HG02981 (cell line): ENCODE results near the gene NDUFB2.
"Not testable (repeated sequence)": the region's sequence is repeated elsewhere in the genome, so short reads cannot be mapped to it uniquely, and the experiment has no call there.

Experiments used
- ATAC-seq: cut with Tn5 transposase; IDR thresholded peaks from one replicate; pipeline ENCODE4 v1.9.1; 2021; ENCODE audit warnings: mild to moderate bottlenecking, moderate library complexity; ENCODE audit not compliant: unreplicated experiment

Gene NDUFB2

DNA sequence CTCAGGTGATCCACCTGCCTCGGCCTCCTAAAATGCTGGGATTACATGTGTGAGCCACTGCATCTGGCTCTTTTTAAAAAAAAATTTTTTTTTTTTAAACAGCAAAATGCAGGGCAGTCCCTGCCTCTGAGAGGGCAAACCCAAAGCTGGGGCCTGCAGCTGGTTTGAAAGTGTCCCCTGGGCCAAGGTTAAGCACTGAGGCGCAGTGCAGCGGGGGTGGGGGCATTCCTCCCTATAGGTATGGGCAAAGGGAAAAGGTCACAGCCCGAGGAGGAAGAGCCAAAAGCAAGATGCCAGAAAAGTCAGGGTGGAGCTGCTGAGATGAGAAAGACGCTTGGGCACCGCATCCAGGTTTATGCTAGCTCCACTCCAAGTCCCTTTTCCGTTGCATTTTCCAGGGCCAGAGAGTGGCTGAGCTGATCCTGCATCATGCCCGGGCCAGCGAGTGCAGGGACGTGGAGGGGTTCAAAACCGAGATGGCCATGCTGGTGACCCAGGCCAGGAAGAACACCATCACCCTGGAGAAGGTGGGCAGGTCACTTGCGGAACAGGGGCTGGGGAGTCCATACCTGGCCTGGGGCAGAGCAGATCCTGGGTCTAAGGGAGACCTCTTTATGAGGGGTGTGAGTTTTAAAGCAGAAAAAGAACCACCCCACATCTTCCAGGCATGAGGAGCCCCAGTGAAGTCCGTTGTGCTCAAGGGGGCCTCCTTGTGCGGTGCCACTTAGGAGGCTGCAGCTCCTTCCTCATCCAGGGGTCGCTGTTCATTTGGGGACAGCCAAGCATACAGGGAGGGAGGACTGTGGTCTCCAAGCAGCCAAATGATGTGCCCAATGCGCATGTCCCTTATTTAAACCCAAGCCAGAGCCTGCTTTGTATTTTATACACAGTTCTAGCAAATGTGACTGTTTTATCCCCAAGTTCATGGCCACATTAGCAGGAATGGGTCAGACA is 7.0 kb upstream of the NDUFB2 start:
- no peak for ATAC-seq

DNA sequence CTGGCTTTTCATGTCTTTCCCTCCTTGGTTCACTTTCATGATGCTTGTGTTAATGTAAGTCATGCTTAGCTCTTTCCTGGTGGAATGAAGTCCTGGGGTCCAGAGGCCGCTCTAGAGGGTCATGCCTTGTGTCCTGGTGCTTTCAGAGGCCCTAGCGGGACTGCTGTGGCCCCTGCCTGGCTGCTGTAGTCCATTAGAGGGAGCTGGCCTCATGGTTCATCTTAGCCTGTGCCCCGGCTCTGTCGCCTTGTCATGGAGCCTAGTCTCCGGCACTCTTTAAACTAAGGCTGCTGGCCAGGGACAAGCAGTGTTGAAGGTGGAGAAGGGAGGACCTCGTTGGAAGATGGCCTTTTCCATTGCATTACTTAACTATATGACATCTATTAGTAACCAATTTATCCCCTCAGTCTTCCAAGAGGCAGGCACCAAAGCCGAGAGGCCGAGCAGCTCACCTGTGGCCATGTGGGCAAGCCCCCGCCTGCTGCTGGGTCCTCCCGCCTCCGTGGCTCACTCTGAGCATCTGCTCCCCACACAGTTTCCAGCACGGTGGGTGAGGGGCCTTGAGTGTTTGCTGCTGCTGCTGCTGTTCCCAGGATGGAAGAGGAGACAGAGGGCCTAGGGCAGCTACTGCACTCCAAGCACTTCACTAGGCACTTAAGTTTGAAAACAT is 5.0 kb upstream of the NDUFB2 start:
- ATAC-seq: no peak

DNA sequence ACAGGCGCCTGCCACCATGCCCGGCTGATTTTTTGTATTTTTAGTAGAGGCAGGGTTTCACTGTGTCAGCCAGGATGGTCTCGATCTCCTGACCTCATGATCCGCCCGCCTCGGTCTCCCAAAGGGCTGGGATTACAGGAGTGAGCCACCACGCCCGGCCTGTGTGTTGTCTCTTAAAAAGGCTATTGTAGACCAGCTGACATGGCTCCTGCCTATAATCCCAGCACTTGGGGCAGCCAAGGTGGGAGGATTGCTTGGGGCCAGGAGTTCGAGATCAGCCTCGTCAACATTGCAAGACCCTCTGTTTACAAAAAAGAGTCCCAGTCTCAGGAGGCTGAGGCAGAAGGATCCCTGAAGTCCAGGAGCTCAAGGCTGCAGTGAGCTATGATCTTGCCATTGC is 2.7 kb upstream of the NDUFB2 start:
- not testable (repeated sequence) for ATAC-seq

DNA sequence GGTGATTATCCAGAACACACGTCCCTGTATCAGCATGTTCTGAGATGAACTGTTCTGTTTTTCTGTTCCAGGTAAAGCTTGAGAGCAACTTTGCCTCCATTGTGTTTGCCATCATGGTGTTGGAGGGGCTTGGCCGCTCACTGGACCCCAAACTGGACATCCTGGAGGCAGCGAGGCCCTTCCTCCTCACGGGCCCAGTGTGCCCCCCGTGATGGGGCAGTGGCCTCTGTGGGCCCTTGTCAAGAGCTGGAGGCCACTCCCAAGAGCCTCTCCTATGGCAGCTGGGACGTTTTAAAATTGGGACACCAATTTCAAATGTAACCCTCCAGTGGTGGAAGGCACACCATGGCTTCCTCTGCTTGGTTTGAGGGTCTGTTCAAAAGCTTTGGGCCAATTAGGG is 1.9 kb upstream of the NDUFB2 start:
- no peak for ATAC-seq

DNA sequence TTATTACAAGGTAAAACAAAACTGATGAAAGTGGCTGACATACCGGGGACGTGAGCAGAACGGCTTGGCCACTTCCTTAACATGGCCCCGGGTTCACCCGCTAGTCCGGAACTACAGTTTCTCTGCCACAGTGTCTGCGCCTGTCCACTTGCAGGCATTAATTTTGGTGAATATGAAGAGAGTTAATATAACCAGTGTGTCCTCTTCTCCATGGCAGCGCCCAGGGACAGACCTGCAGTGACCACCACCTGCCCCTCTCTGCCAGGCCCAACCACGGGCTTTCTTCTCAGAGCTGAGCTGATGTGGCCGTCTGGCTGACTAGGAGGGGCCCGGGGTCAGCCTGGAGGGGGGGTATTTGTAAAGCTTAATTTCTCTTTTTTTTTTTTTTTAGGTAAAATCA is 1.1 kb upstream of the NDUFB2 start:
- no peak for ATAC-seq

DNA sequence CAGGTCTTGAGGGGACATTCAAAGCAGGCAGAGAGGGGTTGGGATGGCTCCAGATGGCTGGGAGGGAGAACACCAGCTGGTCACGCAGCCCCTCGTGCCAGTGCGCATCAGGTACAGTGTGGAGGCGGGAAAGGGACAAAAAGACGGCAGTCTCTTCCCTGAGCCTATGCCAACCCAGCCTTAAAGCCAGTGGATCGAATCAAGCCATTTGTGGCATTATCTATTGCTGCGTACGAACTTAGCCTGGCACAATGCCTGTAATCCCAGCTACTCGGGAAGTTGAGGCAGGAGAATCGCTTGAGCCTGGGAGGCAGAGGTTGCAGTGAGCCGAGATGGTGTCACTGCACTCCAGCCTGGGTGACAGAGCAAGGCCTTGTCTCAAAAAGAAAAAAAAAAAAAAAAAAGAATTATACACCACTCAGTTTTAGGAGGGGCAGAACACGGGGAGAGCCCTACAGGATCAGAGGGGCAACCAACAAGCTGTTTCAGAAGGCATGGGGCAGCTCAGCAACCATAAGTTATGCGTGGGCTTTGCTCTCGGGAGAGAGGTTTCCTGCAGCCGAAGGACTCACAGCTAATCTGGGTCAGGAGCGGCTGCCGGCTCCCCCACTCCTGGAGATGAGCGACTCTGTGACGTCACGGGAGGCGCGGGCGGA is 356 bp upstream of the NDUFB2 start:
- ATAC-seq: peak; percentile 6

DNA sequence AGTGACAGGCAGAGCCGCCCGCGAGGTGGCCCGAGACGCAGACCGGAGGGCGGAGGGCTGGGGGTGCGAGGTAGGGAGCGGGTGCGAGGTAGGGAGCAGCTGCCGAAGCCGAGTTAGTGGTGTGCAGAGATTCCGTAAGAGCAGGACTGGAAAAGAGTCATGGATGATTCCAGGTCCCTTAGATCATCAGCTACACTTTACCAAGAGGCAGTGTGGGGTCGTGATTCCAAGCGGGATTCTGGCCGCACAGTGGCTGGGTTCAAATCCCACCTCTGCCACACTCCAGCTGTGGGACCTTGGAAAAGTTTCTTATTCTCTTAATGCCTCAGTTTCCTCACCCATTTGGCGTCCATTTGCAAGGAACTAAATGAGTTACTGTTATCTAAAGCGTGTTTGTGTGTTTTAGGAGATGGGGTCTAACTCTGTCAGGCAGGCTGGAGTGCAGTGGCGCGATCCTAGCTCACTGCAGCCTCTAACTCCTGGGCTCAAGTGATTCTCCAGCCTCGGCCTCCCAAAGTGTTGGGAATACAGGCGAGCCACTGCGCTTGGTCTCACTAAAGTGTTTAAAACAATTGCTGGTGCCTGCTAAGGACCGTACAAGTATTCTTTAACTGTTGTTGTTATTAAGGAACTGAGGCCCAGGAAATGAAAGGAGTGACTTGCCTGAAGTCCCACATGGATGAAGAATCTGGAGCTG is 1.1 kb downstream of the NDUFB2 start:
- ATAC-seq: no peak

DNA sequence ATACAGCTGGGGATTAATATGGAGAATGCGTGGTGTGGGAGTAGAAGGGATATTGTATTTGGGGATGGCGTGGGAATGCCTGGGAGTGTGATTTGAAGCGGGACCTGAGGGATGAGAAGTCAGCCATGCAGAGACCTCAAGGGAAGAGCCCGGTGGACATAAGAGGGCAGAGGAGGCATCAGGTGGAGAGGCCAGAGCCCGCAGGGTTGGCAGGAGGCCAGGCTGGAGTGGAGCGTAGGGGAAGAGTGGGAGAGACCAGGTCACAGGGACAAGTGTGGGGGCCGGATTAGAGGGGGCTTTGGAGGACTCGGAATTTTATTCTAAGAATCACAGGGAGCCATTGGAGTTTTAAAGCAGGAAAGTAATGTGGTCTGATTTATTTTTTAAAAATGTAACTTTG is 2.0 kb downstream of the NDUFB2 start:
- no peak for ATAC-seq

DNA sequence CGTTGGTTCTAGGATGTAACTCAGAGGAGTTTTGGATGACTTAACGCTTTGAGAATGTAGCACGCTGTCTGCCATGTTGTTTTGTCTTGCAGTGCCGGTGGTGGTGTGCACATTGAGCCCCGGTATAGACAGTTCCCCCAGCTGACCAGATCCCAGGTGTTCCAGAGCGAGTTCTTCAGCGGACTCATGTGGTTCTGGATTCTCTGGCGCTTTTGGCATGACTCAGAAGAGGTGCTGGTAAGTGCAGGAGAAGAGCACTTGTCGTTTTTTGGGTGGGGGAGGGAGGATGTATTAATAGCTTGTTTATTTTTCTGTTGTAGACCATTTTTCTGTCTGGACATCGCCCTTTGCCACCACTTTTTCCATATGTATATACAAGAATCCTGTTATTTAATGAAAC is 6.3 kb downstream of the NDUFB2 start:
- no peak for ATAC-seq

DNA sequence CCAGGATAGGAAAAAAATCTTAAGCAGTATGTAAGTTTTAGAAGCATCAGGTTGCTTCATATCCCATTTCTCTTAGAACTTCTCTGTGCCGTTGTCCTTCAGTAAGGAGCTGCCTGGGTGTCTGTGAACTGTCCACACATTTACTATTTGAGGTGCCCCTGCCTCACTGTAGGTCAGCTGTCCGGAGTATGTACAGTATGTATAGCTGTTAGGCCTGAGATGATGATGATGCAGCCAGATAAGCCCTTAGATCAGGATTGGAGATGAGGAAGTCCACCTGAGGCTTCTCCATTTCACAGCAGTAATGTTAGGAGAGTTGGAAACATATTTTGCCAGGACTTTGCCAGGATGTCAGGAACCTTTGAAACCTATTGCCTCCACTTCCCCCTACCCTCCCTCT is 7.7 kb downstream of the NDUFB2 start:
- no peak for ATAC-seq

DNA sequence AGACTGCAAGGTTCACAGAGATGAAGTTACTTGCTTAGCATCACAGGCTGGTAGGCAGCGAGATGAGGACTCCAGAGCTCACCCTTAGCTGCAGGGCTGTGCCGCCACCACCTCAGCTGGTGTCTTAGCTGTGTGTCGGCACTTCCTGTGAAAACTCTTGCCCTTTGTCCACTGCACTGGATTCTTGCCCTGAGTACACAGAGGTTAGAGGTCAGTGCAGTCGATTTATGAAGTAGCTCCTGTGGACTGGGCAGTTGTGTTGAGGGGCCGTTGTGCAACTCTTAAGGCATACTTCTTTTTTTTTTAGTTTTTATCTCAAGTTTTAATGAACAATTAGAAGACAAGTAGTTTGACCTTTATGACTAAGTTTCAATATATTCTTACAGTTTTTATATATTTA is 10.6 kb downstream of the NDUFB2 start:
- no peak for ATAC-seq

DNA sequence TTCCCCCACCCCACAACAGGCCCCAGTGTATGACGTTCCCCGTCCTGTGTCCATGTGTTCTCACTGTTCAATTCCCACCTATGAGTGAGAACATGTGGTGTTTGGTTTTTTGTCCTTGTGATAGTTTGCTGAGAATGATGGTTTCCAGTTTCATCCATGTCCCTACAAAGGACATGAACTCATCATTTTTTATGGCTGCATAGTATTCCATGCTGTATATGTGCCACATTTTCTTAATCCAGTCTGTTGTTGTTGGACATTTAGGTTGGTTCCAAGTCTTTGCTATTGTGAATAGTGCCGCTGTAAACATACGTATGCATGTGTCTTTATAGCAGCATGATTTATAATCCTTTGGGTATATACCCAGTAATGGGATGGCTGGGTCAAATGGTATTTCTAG is 12.3 kb downstream of the NDUFB2 start:
- ATAC-seq: not testable (repeated sequence)

DNA sequence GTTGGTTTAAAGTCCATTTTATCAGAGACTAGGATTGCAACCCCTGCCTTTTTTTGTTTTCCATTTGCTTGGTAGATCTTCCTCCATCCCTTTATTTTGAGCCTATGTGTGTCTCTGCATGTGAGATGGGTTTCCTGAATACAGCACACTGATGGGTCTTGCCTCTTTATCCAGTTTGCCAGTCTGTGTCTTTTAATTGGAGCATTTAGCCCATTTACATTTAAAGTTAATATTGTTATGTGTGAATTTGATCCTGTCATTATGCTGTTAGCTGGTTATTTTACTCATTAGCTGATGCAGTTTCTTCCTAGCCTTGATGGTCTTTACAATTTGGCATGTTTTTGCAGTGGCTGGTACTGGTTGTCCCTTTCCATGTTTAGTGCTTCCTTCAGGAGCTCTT is 15.9 kb downstream of the NDUFB2 start:
- ATAC-seq: not testable (repeated sequence)

DNA sequence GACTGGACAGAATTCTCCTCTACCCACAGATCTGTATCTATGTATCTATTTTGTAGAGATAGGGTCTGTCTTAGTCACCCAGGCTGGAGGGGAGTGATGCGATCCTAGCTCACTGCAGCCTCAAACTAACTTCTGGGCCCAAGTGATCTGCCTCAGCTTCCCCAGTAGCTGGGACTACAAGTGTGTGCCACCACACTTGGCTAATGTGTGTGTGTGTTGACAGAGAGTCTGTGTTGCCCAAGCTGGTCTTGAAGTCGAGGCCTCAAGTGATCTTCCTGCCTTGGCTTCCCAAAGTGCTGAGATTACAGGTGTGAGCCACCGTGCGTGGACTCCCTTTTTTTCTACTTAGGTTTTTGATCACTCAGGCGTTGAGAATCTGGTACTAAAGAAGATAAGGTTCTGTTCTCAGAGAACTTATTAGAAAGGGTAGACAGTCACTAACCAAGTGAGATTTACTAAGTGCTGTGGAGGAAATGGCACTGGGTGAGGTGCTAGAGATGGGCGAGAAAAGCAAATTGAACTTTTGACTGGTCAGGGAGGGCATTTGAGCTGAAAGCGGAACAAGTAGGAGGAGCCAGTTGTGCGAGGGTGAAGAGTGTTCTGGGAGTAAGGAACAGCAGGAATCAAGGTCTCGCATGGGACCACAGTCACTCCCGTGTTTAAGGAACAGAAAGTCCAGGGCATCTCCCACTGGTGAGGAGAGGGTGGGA is 18.0 kb downstream of the NDUFB2 start:
- no peak for ATAC-seq

DNA sequence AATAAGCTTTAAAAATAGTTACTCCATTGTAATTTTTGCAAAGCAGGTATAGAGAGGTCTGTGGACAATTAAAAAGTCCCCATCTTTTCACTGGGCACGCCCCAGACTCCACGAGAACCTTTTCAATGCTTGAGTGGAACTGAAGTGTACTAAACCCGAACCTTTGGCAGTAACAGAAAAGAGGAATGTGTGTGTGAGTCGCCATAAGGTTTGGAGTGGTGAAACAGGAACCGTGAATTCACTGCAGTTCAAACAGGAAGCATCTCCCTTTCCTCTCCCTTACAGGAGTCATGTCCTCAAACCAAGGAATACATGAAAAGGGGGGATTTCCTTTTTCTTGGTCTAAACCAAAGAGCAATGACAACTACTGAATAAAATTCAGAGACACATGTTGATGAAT is 23.2 kb downstream of the NDUFB2 start:
- ATAC-seq: no peak

DNA sequence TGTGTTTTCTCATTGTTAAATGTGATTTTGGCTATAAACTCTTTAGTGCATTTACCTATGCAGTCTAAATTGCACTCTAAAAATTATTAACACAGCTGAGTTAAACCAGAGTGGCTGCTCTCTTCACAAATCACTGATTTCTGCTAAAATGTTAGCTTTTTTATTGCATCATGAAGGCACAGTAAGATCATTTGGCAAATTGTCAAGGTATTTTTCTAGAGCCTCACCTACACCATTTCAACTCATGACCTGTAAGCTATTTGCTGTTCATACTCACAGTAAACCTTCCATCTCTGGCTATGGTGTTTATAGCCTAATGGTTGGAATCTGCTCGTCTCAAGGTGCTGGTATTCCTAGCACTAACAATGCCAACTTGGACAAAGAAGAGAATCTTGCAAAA is 25.7 kb downstream of the NDUFB2 start:
- ATAC-seq: no peak

DNA sequence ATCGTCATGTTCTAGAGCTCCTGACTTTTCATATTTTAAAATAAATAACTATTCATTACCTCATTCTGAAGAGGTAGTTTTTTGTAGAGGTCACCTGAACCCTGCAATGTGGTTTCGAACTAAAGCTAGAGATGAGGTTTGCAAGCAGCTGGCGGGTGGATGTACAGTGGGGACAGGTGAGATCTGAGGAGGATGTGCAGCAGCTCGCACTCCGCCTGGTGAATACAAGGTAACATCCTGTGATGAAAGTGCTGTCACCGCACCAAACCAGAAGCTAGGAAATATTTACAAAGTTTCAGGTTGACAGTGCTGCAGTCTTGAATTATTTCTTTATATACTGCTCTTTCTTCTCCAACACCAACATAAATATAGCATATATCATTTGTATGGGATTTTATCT is 26.5 kb downstream of the NDUFB2 start:
- no peak for ATAC-seq

DNA sequence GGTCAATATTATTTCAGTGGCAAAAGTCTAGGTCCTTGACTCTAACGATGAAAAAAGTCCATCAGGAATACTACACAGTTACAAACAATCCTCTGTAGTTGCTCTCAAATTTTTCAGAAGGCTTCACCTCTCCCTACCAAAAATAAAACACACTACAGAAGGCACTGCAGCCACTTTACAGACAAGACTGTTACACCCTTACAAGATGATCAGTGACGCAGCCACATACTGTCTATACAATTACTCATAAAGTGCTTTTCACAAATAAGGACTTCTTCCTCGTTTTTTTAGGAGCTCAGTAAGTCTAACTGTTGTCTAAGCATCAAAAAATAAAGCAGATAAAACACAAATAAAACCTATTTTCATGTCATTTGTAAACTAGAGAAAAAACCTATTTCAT is 27.1 kb downstream of the NDUFB2 start:
- no peak for ATAC-seq

DNA sequence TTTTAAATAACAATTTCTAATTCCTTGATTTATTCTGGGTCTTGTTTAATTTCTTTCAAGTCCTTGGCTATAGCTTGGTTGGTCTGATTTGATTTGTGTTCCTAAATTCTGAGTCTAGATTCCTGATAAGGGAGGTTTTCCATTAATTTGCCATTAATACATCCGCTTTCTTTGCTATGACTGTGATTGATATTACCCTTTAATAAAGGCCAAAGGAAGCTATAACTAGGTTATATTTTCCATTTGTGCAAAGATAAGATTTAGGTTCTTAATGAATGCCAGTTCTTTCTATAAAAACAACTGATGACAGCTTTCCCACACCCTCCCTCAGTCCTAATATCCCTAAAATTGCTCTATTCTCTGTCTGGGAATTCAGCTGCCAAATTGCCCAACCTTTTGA is 28.2 kb downstream of the NDUFB2 start:
- ATAC-seq: no peak

DNA sequence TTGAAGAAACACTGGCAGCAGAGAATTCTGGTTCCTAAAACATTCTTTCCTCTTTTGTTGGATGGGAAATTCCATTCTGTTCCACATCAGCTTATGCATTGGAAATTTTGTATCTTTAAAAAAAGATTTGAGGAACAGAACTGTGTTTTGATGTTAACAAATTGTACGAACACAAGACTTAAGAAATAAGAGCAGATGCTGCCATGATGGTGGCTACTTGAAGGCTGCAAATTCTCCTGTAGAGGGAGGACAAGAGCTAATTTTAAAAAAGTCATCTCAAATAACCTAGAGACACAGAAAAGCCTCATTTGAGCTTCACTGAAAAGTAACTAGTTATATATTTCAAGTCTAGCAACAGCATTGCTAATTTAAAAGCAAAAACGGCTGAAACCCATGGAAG is 29.8 kb downstream of the NDUFB2 start:
- no peak for ATAC-seq

DNA sequence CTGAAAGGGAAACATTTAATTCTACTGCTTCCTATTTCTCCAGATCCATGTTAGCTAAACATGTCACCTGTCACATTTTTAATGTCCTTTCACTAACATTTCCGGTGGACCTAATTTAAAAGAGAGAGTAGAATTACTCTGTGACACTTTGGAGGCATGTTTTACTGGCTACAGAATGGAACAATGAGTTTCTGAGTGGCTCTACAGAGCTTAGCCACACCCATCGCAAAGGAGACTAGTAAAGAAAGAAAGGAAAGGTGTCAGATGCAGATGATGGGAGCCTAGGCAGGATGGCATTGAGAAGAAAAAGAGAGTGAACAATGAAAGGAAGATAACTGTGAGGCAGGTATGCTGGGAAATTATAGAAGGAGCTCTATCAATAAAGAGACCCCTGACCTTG is 35.9 kb downstream of the NDUFB2 start:
- ATAC-seq: no peak
